Endothelial cell of umbilical vein (primary cell): ENCODE results near the gene HDAC4.

Experiments used
- POLR2A ChIP-seq: IDR thresholded peaks from 2 replicates; pipeline ENCODE4 v1.6.1; 2012; ENCODE audit warnings: low read depth, mild to moderate bottlenecking, control low read depth, low read length
- POLR2AphosphoS5 ChIP-seq: IDR thresholded peaks from 2 replicates; pipeline ENCODE4 v1.6.1; 2012; ENCODE audit warnings: low read depth, mild to moderate bottlenecking, control low read depth, low read length, moderate library complexity; ENCODE audit not compliant: insufficient read depth
- TF ChIP-seq, protein P1 (sequence below), 2 donors: IDR thresholded peaks; 1 replicate in 1 of 2; 2 replicates in 1 of 2; pipeline ENCODE4 v1.5.1; 2011; ENCODE audit warnings: low read length in 2 of 2, mild to moderate bottlenecking in 2 of 2, moderate library complexity in 2 of 2, control low read depth in 1 of 2, inconsistent platforms in 1 of 2, low read depth in 1 of 2; ENCODE audit not compliant: insufficient read depth in 1 of 2; ENCODE audit errors: extremely low read depth in 1 of 2

DNA sequence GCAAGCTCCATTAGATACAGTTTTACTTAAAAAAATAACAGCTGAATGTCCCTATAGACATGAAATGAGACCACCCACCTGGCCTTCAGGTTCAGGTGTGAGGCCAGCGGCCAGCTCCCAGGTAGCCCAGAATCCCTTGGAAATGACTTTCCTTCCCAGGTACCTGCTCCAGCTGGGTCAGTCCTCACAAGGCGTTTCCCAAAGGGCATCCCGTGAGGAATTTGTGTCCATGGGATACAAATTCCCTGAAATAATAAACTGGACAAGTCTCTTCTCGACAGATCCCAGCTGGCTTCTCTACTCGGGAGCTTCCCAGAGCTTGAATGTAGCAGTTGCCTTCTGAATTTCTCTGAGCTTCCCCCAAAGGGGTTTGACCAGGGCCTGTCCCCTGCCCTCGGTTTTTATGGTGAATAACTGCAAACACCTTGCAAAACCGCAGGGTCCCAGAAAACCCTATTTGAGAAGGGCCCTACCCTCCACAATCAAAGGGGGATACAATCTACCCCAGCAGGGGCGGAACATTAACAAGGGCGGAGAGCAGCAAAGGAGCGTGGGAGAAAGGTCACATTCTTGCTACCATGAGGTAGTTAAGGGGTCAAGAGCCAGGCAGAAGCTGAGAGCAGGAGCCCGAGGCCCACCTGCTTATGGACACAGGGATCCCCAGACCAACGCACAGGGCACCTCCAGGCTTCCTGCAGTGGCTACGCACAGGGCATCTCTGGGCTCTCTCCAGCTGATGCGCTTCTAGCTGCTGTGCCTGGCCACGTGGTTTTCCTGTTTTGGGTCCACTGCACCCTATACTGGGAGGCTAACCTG lies 107.7 kb downstream of the HDAC4 start:
- TF ChIP-seq, protein P1, sequence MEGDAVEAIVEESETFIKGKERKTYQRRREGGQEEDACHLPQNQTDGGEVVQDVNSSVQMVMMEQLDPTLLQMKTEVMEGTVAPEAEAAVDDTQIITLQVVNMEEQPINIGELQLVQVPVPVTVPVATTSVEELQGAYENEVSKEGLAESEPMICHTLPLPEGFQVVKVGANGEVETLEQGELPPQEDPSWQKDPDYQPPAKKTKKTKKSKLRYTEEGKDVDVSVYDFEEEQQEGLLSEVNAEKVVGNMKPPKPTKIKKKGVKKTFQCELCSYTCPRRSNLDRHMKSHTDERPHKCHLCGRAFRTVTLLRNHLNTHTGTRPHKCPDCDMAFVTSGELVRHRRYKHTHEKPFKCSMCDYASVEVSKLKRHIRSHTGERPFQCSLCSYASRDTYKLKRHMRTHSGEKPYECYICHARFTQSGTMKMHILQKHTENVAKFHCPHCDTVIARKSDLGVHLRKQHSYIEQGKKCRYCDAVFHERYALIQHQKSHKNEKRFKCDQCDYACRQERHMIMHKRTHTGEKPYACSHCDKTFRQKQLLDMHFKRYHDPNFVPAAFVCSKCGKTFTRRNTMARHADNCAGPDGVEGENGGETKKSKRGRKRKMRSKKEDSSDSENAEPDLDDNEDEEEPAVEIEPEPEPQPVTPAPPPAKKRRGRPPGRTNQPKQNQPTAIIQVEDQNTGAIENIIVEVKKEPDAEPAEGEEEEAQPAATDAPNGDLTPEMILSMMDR (IDR thresholded peaks at IDR 0.05; ENCODE audit: extremely low read depth in 1 of 2, insufficient read depth in 1 of 2, low read depth in 1 of 2, low read length in 2 of 2), result no peak
- no peak for TF ChIP-seq POLR2AphosphoS5
- TF ChIP-seq POLR2A, result no peak
